HCT116 (cell line): ENCODE data around the gene GMDS. TPM values are rescaled to one million over a fixed set of nuclear protein-coding genes. Genes with fewer than 3 reads are reported as not detected.

Experiments used
- ATAC-seq: fragments of 200-7000 bp; cut with Tn5 transposase; 2 replicates; pipeline ENCODE4 v1.9.1; 2020; ENCODE audit warnings: mild to moderate bottlenecking, moderate library complexity
- BruUV-seq: library from RNA; stranded (reverse); fragments of 400-500 nt; replicated peaks from 2 replicates; lab custom pipeline; 2021; lab: Mats Ljungman, UMichigan
- CTCF ChIA-PET: fragments of 300-600 bp; sonication (Branson Sonifier 250); formaldehyde crosslinking; loops from one replicate; lab custom pipeline; 2021; ENCODE audit warnings: antibody characterized with exemption; lab: Charles Lee
- POLR2A ChIA-PET: fragments of 300-600, 350-600 bp; sonication (Branson Sonifier 250); formaldehyde crosslinking; loops from one replicate; lab custom pipeline; 2021; ENCODE audit warnings: antibody characterized with exemption; lab: Charles Lee
- RAD21 ChIA-PET, 2 experiments: fragments of 300-600 bp; sonication (Branson Sonifier 250); formaldehyde crosslinking; loops; one replicate each; lab custom pipeline; 2023; ENCODE audit warnings: low total read pairs in 2 of 2; ENCODE audit not compliant: uncharacterized antibody in 2 of 2, unreplicated experiment in 2 of 2, low non-redundant PET in 1 of 2; lab: Charles Lee
- DNase-seq: peaks from one replicate; pipeline ENCODE4 v3.0.0-alpha.2; 2010; ENCODE audit warnings: low read depth, low spot score
- H2AFZ ChIP-seq: fragments of 200-600 bp; shearing (Covaris generic), sonication (generic); 2 replicates; pipeline ENCODE4 v1.6.1; 2017; ENCODE audit warnings: low read depth, mixed run types, mixed read lengths, antibody characterized with exemption, low read length; ENCODE audit not compliant: poor library complexity, severe bottlenecking
- H3K27ac ChIP-seq: 2 replicates; pipeline ENCODE4 v1.5.1; 2012; ENCODE audit warnings: low read depth, low read length
- H3K27me3 ChIP-seq: fragments of 200-600 bp; sonication (generic); 2 replicates; pipeline ENCODE4 v1.6.1; 2016; ENCODE audit warnings: mixed run types, low read length, mixed read lengths; ENCODE audit not compliant: insufficient read depth
- H3K36me3 ChIP-seq, 2 experiments: fragments of 200-500 bp in 1 of 2; fragments of 200-600 bp in 1 of 2; sonication (Bioruptor generic) in 1 of 2; sonication (generic) in 1 of 2; 2 replicates each; pipeline versions ENCODE4 v1.5.1 to v1.6.1; 2014 to 2016; ENCODE audit warnings: low read length in 2 of 2, inconsistent platforms in 1 of 2, mixed read lengths in 1 of 2, mixed run types in 1 of 2; ENCODE audit not compliant: insufficient read depth in 2 of 2, control insufficient read depth in 1 of 2
- H3K4me1 ChIP-seq, 2 experiments: fragments of 200-600 bp in 1 of 2; sonication (generic) in 1 of 2; 2 replicates each; pipeline versions ENCODE4 v1.5.1 to v1.6.1; 2012 to 2017; ENCODE audit warnings: low read length in 2 of 2, inconsistent platforms in 1 of 2, mild to moderate bottlenecking in 1 of 2, mixed read lengths in 1 of 2, mixed run types in 1 of 2, moderate library complexity in 1 of 2; ENCODE audit not compliant: insufficient read depth in 2 of 2, control insufficient read depth in 1 of 2
- H3K4me2 ChIP-seq: fragments of 200-600 bp; sonication (generic); 2 replicates; pipeline ENCODE4 v1.6.1; 2017; ENCODE audit warnings: mixed run types, low read length, mixed read lengths
- H3K4me3 ChIP-seq, 2 experiments: fragments of 200-600 bp in 1 of 2; sonication (generic) in 1 of 2; replicated peaks in 1 of 2; 2 replicates each; pipeline ENCODE4 v1.5.1; 2011 to 2016; ENCODE audit warnings: low read length in 2 of 2, control low read depth in 1 of 2, low read depth in 1 of 2, mild to moderate bottlenecking in 1 of 2, mixed read lengths in 1 of 2, mixed run types in 1 of 2
- H3K79me2 ChIP-seq: fragments of 200-600 bp; sonication (generic); 2 replicates; pipeline ENCODE4 v1.6.1; 2017; ENCODE audit warnings: mild to moderate bottlenecking, mixed run types, low read length, moderate library complexity, mixed read lengths; ENCODE audit not compliant: insufficient read depth
- H3K9ac ChIP-seq: fragments of 200-600 bp; sonication (generic); 2 replicates; pipeline ENCODE4 v1.6.1; 2016; ENCODE audit warnings: low read length, mixed read lengths
- H3K9me2 ChIP-seq: fragments of 200-600 bp; sonication (generic), shearing (Covaris generic); 2 replicates; pipeline ENCODE4 v1.6.1; 2017; ENCODE audit warnings: mixed run types, mild to moderate bottlenecking, moderate library complexity; ENCODE audit not compliant: insufficient read depth
- H3K9me3 ChIP-seq, 2 experiments: fragments of 200-500 bp in 1 of 2; fragments of 200-600 bp in 1 of 2; sonication (Bioruptor generic) in 1 of 2; sonication (generic) in 1 of 2; 2 replicates each; pipeline ENCODE4 v1.6.1; 2014 to 2017; ENCODE audit warnings: low read length in 2 of 2, mixed read lengths in 2 of 2, inconsistent platforms in 1 of 2, low read depth in 1 of 2, mild to moderate bottlenecking in 1 of 2, mixed run types in 1 of 2, moderate library complexity in 1 of 2; ENCODE audit not compliant: control insufficient read depth in 1 of 2, insufficient read depth in 1 of 2
- H4K20me1 ChIP-seq: fragments of 200-600 bp; sonication (generic), shearing (Covaris generic); 2 replicates; pipeline ENCODE4 v1.6.1; 2017; ENCODE audit warnings: mixed run types, mild to moderate bottlenecking, moderate library complexity; ENCODE audit not compliant: insufficient read depth
- CBX3 ChIP-seq: IDR thresholded peaks from 2 replicates; pipeline ENCODE4 v1.6.1; 2012; ENCODE audit warnings: low read depth
- ELF1 ChIP-seq: IDR thresholded peaks from 2 replicates; pipeline ENCODE4 v1.6.1; 2012; ENCODE audit warnings: low read depth, borderline replicate concordance
- EZH2phosphoT487 ChIP-seq: fragments of 200-600 bp; IDR thresholded peaks from 2 replicates; pipeline ENCODE4 v1.6.1; 2018; ENCODE audit warnings: antibody characterized with exemption, borderline replicate concordance
- FOSL1 ChIP-seq: IDR thresholded peaks from 2 replicates; pipeline ENCODE4 v1.6.1; 2012; ENCODE audit warnings: low read depth
- JUND ChIP-seq: IDR thresholded peaks from 2 replicates; pipeline ENCODE4 v1.6.1; 2012
- RAD21 ChIP-seq: IDR thresholded peaks from 2 replicates; pipeline ENCODE4 v1.6.1; 2012; ENCODE audit warnings: low read depth, mild to moderate bottlenecking
- SIN3A ChIP-seq: IDR thresholded peaks from 2 replicates; pipeline ENCODE4 v1.6.1; 2012; ENCODE audit warnings: low read depth
- TCF7L2 ChIP-seq: IDR thresholded peaks from 2 replicates; pipeline ENCODE4 v1.7.0; 2011; ENCODE audit warnings: borderline replicate concordance, inconsistent platforms; ENCODE audit not compliant: insufficient read depth, insufficient read length; ENCODE audit errors: extremely low read depth
- YY1 ChIP-seq: IDR thresholded peaks from 2 replicates; pipeline ENCODE4 v1.6.1; 2011; ENCODE audit warnings: low read length, low read depth, moderate library complexity, mild to moderate bottlenecking; ENCODE audit not compliant: insufficient replicate concordance; ENCODE audit errors: extremely low read depth
- ZBTB33 ChIP-seq: IDR thresholded peaks from 2 replicates; pipeline ENCODE4 v1.6.1; 2011; ENCODE audit warnings: mild to moderate bottlenecking, low read length, moderate library complexity; ENCODE audit not compliant: insufficient replicate concordance; ENCODE audit errors: extremely low read depth
- ZFX ChIP-seq: fragments of 450-650 bp; IDR thresholded peaks from 2 replicates; pipeline ENCODE4 v1.6.1; 2017
- intact Hi-C: fragments of 100-400 bp; cut with micrococcal nuclease; formaldehyde crosslinking; loops from 2 replicates; pipeline ENCODE4 v1.10.0; 2022
- total RNA-seq: library from RNA; stranded (reverse); gene quantifications from one replicate; pipeline ENCODE4 v1.2.1, GENCODE V29; 2021; ENCODE audit not compliant: unreplicated experiment
- TF ChIP-seq, protein P1 (sequence below): IDR thresholded peaks from 2 replicates; pipeline ENCODE4 v1.6.1; 2012; ENCODE audit warnings: low read depth
- TF ChIP-seq, protein P2 (sequence below): IDR thresholded peaks from 2 replicates; pipeline ENCODE4 v1.6.1; 2012
- TF ChIP-seq, protein P3 (sequence below), 3 experiments: fragments of 200-600 bp in 1 of 3; sonication (generic) in 1 of 3; IDR thresholded peaks in 2 of 3; conservative IDR thresholded peaks in 1 of 3; 2 replicates each; pipeline ENCODE4 v1.5.1; 2012 to 2017; ENCODE audit warnings: low read depth in 2 of 3, low read length in 2 of 3, antibody characterized with exemption in 1 of 3, borderline replicate concordance in 1 of 3, control low read depth in 1 of 3, mild to moderate bottlenecking in 1 of 3, mixed read lengths in 1 of 3, mixed run types in 1 of 3, moderate library complexity in 1 of 3; ENCODE audit not compliant: insufficient read depth in 1 of 3

GMDS gene
- total RNA-seq, 1 experiment from 2014 or later, result 34.4 TPM

DNA sequence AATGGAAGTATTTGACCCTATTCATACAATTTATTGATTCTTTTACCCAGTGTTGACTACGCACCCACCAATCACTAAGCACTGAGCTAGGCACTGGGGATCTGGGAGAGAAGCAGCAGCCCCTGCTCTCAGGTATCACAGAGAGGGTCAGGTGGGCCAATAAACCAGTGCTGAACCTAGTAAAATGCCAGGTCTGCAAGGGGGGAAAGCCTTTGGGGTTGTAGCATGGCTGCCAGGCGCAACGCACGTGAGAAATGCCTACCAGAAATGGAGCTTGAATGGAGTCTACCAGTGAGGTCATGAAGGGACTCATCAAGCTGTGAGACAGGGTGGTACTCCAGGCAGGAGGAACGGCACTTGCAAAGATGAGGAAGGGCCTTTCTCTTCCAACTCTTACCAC lies 313.6 kb downstream of the GMDS start (continued):
- TF ChIP-seq ELF1 (no peak), YY1 (no peak), RAD21 (no peak), CBX3 (no peak)

- CTCF ChIA-PET, result no interaction called here
- Histone ChIP-seq H3K9me2 (no peaks in the 10 kb centered on the region), H3K79me2 (no peaks in the 10 kb centered on the region), H2AFZ (no peak overlapping the region), H3K4me2 (no peak overlapping the region), H4K20me1 (no peaks in the 10 kb centered on the region), H3K4me1 (no peaks in the 10 kb centered on the region), H3K36me3 (no peaks in the 10 kb centered on the region), H3K4me3 (no peak overlapping the region), H3K27me3 (no peaks in the 10 kb centered on the region), H3K9ac (no peak overlapping the region), H3K9me3 (no peaks in the 10 kb centered on the region), H3K27ac (no peak overlapping the region)
- POLR2A ChIA-PET, result no interaction called here
- intact Hi-C loops, result no loop called here
- RAD21 ChIA-PET, result no interaction called here
- TF ChIP-seq RAD21 (no peak), ZFX (no peak), ZBTB33 (no peak), JUND (no peak), CBX3 (no peak), FOSL1 (no peak), EZH2phosphoT487 (no peak), TCF7L2 (no peak), SIN3A (no peak)
- TF ChIP-seq, protein P1, sequence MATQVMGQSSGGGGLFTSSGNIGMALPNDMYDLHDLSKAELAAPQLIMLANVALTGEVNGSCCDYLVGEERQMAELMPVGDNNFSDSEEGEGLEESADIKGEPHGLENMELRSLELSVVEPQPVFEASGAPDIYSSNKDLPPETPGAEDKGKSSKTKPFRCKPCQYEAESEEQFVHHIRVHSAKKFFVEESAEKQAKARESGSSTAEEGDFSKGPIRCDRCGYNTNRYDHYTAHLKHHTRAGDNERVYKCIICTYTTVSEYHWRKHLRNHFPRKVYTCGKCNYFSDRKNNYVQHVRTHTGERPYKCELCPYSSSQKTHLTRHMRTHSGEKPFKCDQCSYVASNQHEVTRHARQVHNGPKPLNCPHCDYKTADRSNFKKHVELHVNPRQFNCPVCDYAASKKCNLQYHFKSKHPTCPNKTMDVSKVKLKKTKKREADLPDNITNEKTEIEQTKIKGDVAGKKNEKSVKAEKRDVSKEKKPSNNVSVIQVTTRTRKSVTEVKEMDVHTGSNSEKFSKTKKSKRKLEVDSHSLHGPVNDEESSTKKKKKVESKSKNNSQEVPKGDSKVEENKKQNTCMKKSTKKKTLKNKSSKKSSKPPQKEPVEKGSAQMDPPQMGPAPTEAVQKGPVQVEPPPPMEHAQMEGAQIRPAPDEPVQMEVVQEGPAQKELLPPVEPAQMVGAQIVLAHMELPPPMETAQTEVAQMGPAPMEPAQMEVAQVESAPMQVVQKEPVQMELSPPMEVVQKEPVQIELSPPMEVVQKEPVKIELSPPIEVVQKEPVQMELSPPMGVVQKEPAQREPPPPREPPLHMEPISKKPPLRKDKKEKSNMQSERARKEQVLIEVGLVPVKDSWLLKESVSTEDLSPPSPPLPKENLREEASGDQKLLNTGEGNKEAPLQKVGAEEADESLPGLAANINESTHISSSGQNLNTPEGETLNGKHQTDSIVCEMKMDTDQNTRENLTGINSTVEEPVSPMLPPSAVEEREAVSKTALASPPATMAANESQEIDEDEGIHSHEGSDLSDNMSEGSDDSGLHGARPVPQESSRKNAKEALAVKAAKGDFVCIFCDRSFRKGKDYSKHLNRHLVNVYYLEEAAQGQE, result no peak
- TF ChIP-seq, protein P2, sequence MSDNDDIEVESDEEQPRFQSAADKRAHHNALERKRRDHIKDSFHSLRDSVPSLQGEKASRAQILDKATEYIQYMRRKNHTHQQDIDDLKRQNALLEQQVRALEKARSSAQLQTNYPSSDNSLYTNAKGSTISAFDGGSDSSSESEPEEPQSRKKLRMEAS, result no peak
- TF ChIP-seq, protein P3, sequence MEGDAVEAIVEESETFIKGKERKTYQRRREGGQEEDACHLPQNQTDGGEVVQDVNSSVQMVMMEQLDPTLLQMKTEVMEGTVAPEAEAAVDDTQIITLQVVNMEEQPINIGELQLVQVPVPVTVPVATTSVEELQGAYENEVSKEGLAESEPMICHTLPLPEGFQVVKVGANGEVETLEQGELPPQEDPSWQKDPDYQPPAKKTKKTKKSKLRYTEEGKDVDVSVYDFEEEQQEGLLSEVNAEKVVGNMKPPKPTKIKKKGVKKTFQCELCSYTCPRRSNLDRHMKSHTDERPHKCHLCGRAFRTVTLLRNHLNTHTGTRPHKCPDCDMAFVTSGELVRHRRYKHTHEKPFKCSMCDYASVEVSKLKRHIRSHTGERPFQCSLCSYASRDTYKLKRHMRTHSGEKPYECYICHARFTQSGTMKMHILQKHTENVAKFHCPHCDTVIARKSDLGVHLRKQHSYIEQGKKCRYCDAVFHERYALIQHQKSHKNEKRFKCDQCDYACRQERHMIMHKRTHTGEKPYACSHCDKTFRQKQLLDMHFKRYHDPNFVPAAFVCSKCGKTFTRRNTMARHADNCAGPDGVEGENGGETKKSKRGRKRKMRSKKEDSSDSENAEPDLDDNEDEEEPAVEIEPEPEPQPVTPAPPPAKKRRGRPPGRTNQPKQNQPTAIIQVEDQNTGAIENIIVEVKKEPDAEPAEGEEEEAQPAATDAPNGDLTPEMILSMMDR (IDR thresholded peaks at IDR 0.05 in 2 of 3, conservative IDR thresholded peaks at IDR 0.05 in 1 of 3; ENCODE audit: borderline replicate concordance in 1 of 3, insufficient read depth in 1 of 3, low read depth in 2 of 3, low read length in 2 of 3), result no peak
- ATAC-seq (no peak), DNase-seq (no peak)
- BruUV-seq, result no TSS peak
These were observed 315.0 kb downstream of the GMDS start for GRCh38 chr6:1930356-1930755.
